ENCODE results near the gene SEMA6B. TPM values are rescaled to one million over a fixed set of nuclear protein-coding genes. Genes with fewer than 3 reads are reported as not detected.

SEMA6B gene
- total and polyA plus RNA-seq, 2 experiments from 2014 or later = 0.50 to 3.2 TPM

- 73% methylated on average over 6 of the region's 6 CpGs for WGBS (ENCODE audit: low lambda C conversion rate, missing lambda C conversion rate)
- no peaks in the 10 kb centered on the region for H3K9me3 ChIP-seq (ENCODE audit: low read depth)
- no peak overlapping the region for H2AFZ ChIP-seq
- H3K79me2 ChIP-seq = no peaks in the 10 kb centered on the region
- H3K36me3 ChIP-seq (replicated peaks; ENCODE audit: insufficient read depth, low read depth) = no peaks in the 10 kb centered on the region
- TF ChIP-seq EZH2 (IDR thresholded peaks at IDR 0.05; ENCODE audit: borderline replicate concordance) (no peak), CTCF (IDR thresholded peaks at IDR 0.05; ENCODE audit: poor library complexity) (no peak), EZH2phosphoT487 (IDR thresholded peaks at IDR 0.05; ENCODE audit: low read depth, severe bottlenecking, unreplicated experiment) (no peak)
- H3K27ac ChIP-seq = no peak overlapping the region
- H3K4me3 ChIP-seq = no peak overlapping the region
- no peak overlapping the region for H3K4me2 ChIP-seq
- no peak for DNase-seq (ENCODE audit: low spot score)
- no peaks in the 10 kb centered on the region for H3K9me2 ChIP-seq (replicated peaks; ENCODE audit: insufficient read depth)
- H3K27me3 ChIP-seq = peaks cover 8% of the 10 kb centered on the region
- H3K4me1 ChIP-seq (ENCODE audit: insufficient read depth) = no peaks in the 10 kb centered on the region
- no peaks in the 10 kb centered on the region for H4K20me1 ChIP-seq (ENCODE audit: insufficient read depth, poor library complexity, severe bottlenecking)
These were observed 45.4 kb upstream of the SEMA6B start for GRCh38 chr19:4604912-4605311.

- no peak for DNase-seq (ENCODE audit: low spot score)
- no peak overlapping the region for H3K27ac ChIP-seq
- no peak overlapping the region for H2AFZ ChIP-seq
- H3K9me2 ChIP-seq (replicated peaks; ENCODE audit: insufficient read depth) = no peaks in the 10 kb centered on the region
- no peak overlapping the region for H3K4me2 ChIP-seq
- no peaks in the 10 kb centered on the region for H3K79me2 ChIP-seq
- 90% methylated on average over 1 of the region's 1 CpG for WGBS (ENCODE audit: low lambda C conversion rate, missing lambda C conversion rate)
- H3K4me1 ChIP-seq (ENCODE audit: insufficient read depth) = no peaks in the 10 kb centered on the region
- H3K36me3 ChIP-seq (replicated peaks; ENCODE audit: insufficient read depth, low read depth) = no peaks in the 10 kb centered on the region
- no peak overlapping the region for H3K4me3 ChIP-seq
- peaks cover 20% of the 10 kb centered on the region for H3K27me3 ChIP-seq
- no peaks in the 10 kb centered on the region for H4K20me1 ChIP-seq (ENCODE audit: insufficient read depth, poor library complexity, severe bottlenecking)
- no peaks in the 10 kb centered on the region for H3K9me3 ChIP-seq (ENCODE audit: low read depth)
- TF ChIP-seq CTCF (IDR thresholded peaks at IDR 0.05; ENCODE audit: poor library complexity) (no peak), EZH2phosphoT487 (IDR thresholded peaks at IDR 0.05; ENCODE audit: low read depth, severe bottlenecking, unreplicated experiment) (no peak), EZH2 (IDR thresholded peaks at IDR 0.05; ENCODE audit: borderline replicate concordance) (no peak)
These were observed 43.4 kb upstream of the SEMA6B start for GRCh38 chr19:4602915-4603314.

- Histone ChIP-seq H2AFZ (no peak overlapping the region), H3K4me3 (no peak overlapping the region), H3K4me1 (ENCODE audit: insufficient read depth) (no peaks in the 10 kb centered on the region), H3K9me2 (replicated peaks; ENCODE audit: insufficient read depth) (no peaks in the 10 kb centered on the region), H3K79me2 (no peaks in the 10 kb centered on the region), H3K9me3 (ENCODE audit: low read depth) (no peaks in the 10 kb centered on the region), H3K36me3 (replicated peaks; ENCODE audit: insufficient read depth, low read depth) (no peaks in the 10 kb centered on the region), H3K27ac (no peak overlapping the region), H4K20me1 (ENCODE audit: insufficient read depth, poor library complexity, severe bottlenecking) (no peaks in the 10 kb centered on the region), H3K4me2 (no peak overlapping the region), H3K27me3 (peaks cover 23% of the 10 kb centered on the region)
- 90% methylated on average over 5 of the region's 5 CpGs for WGBS (ENCODE audit: low lambda C conversion rate, missing lambda C conversion rate)
- no peak for DNase-seq (ENCODE audit: low spot score)
- TF ChIP-seq EZH2 (IDR thresholded peaks at IDR 0.05; ENCODE audit: borderline replicate concordance) (no peak), CTCF (IDR thresholded peaks at IDR 0.05; ENCODE audit: poor library complexity) (no peak), EZH2phosphoT487 (IDR thresholded peaks at IDR 0.05; ENCODE audit: low read depth, severe bottlenecking, unreplicated experiment) (no peak)
These were observed 42.8 kb upstream of the SEMA6B start for GRCh38 chr19:4602173-4602788.

All from hepatocyte (in vitro differentiated cells).